Upper lobe of left lung (tissue), 4 donors: ENCODE measurements around the gene JUNB.

Source experiments
- EP300 ChIP-seq, 4 donors: sonication (generic); formaldehyde crosslinking; IDR thresholded peaks; one replicate each; pipeline ENCODE4 v1.5.1; 2017; ENCODE audit warnings: antibody characterized with exemption in 4 of 4, control low read depth in 2 of 4
- TF ChIP-seq, protein P1 (sequence below), 6 experiments: fragments of 450-650 bp in 4 of 6; fragments of 200-600 bp in 2 of 6; sonication (generic) in 2 of 6; IDR thresholded peaks; one replicate each; pipeline ENCODE4 v1.5.1; 2016 to 2019; ENCODE audit warnings: antibody characterized with exemption in 6 of 6

DNA sequence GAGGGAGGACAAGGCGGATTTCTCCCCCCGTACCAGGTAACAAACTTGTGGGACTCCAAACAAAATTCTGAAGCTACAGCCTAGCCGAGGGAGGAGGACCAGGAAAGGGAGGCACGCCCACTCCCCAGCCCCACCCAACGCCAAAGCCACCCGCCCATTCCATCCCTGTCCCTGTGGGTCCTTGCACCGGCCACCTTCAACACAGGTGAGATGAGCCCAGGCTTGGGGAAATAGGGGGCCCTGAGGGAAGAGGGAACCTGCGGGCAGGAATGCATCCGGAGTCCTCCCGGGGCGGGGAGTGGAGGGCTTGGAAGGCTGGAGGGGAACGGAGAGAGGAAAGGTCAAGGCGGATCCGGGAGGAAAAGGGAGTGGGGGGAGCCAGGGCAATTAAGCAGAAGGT is 39.7 kb upstream of the JUNB start, which contains the start of gene BEST2:
- TF ChIP-seq EP300 (IDR thresholded peaks at IDR 0.05), result no peak
- TF ChIP-seq, protein P1, sequence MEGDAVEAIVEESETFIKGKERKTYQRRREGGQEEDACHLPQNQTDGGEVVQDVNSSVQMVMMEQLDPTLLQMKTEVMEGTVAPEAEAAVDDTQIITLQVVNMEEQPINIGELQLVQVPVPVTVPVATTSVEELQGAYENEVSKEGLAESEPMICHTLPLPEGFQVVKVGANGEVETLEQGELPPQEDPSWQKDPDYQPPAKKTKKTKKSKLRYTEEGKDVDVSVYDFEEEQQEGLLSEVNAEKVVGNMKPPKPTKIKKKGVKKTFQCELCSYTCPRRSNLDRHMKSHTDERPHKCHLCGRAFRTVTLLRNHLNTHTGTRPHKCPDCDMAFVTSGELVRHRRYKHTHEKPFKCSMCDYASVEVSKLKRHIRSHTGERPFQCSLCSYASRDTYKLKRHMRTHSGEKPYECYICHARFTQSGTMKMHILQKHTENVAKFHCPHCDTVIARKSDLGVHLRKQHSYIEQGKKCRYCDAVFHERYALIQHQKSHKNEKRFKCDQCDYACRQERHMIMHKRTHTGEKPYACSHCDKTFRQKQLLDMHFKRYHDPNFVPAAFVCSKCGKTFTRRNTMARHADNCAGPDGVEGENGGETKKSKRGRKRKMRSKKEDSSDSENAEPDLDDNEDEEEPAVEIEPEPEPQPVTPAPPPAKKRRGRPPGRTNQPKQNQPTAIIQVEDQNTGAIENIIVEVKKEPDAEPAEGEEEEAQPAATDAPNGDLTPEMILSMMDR (IDR thresholded peaks at IDR 0.05), result no peak
